Measurements from ENCODE around the gene DAND5. TPM values are rescaled to one million over a fixed set of nuclear protein-coding genes. Genes with fewer than 3 reads are reported as not detected.

Gene DAND5
- total RNA-seq (under 1 TPM; 0.20 to 0.25 TPM), polyA plus RNA-seq (under 1 TPM; 0.01 to 0.14 TPM)
- long read RNA-seq, donor 1: 0 reads
- long read RNA-seq, donor 2: 0 reads
- long read RNA-seq, donor 3: 0 reads
- long read RNA-seq, donor 4: 0 reads
- long read RNA-seq, donor 5: 0 reads

GRCh38 chr19:12969292-12969988 is at the start of gene DAND5:
Gene DAND5, plus strand, starts transcription at chr19:12969576. Its CDS starts 85 bp downstream, at chr19:12969661.
- no peak for TF ChIP-seq CTCF (IDR thresholded peaks at IDR 0.05; ENCODE audit: control extremely low read depth, extremely low read depth)
- no peaks in the 10 kb centered on the region for H3K9me3 ChIP-seq (ENCODE audit: control insufficient read depth in 4 of 4, insufficient read depth in 3 of 4, low read length in 3 of 4)
- H3K27me3 ChIP-seq (ENCODE audit: control insufficient read depth in 3 of 3, insufficient read depth in 3 of 3, low read length in 2 of 3): no peaks in the 10 kb centered on the region
- 62 to 68% methylated on average over 14 of the region's 14 CpGs for WGBS, 2 donors
- DNase-seq (no peak), ATAC-seq (ENCODE audit: insufficient read depth, low FRiP score) (no peak)
- H3K4me3 ChIP-seq: no peak within 1 kb of the TSS
- no peaks in the 10 kb centered on the region for H3K36me3 ChIP-seq (ENCODE audit: control insufficient read depth in 4 of 4, insufficient read depth in 4 of 4, low read length in 4 of 4)
- no peak within 1 kb of the TSS for H3K9ac ChIP-seq (ENCODE audit: insufficient read depth in 1 of 2, low read length in 2 of 2)
- H3K27ac ChIP-seq (ENCODE audit: low read depth in 1 of 2, low read length in 1 of 2): peak within 1 kb of the TSS in 1 of 2 donors; percentile 60
- H3K4me1 ChIP-seq (ENCODE audit: control insufficient read depth in 5 of 5, insufficient read depth in 5 of 5, low read length in 5 of 5): peaks cover 0 to 8% (median 2%) of the 10 kb centered on the region in 5 donors

GRCh38 chr19:12921047-12921446 is 48.3 kb upstream of the DAND5 start:
- no peak overlapping the region for H3K27ac ChIP-seq (ENCODE audit: low read depth in 1 of 2, low read length in 1 of 2)
- no peaks in the 10 kb centered on the region for H3K27me3 ChIP-seq (ENCODE audit: control insufficient read depth in 3 of 3, insufficient read depth in 3 of 3, low read length in 2 of 3)
- H3K36me3 ChIP-seq (ENCODE audit: control insufficient read depth in 4 of 4, insufficient read depth in 4 of 4, low read length in 4 of 4): peaks cover 13 to 29% (median 22%) of the 10 kb centered on the region in 4 donors
- no peaks in the 10 kb centered on the region for H3K9me3 ChIP-seq (ENCODE audit: control insufficient read depth in 4 of 4, insufficient read depth in 3 of 4, low read length in 3 of 4)
- 44 to 67% methylated on average over 3 of the region's 3 CpGs for WGBS, 2 donors
- peaks cover 0 to 1% (median 0%) of the 10 kb centered on the region in 5 donors for H3K4me1 ChIP-seq (ENCODE audit: control insufficient read depth in 5 of 5, insufficient read depth in 5 of 5, low read length in 5 of 5)
- ATAC-seq (ENCODE audit: insufficient read depth, low FRiP score) (no peak), DNase-seq (peak in 2 of 3 donors; percentile 53 to 55)
- H3K9ac ChIP-seq (ENCODE audit: insufficient read depth in 1 of 2, low read length in 2 of 2): no peak overlapping the region
- TF ChIP-seq CTCF (IDR thresholded peaks at IDR 0.05; ENCODE audit: control extremely low read depth, extremely low read depth): no peak
- no peak overlapping the region for H3K4me3 ChIP-seq

- 97% methylated on average over 4 of the region's 4 CpGs for WGBS, 2 donors
- ATAC-seq (ENCODE audit: insufficient read depth, low FRiP score): no peak
Observed at GRCh38 chr19:12922959-12923358, 46.4 kb upstream of the DAND5 start.

More at GRCh38 chr19:12922959-12923358, 46.4 kb upstream of the DAND5 start:
- Histone ChIP-seq H3K36me3 (ENCODE audit: control insufficient read depth in 4 of 4, insufficient read depth in 4 of 4, low read length in 4 of 4) (peaks cover 13 to 36% (median 31%) of the 10 kb centered on the region in 4 donors), H3K27me3 (ENCODE audit: control insufficient read depth in 3 of 3, insufficient read depth in 3 of 3, low read length in 2 of 3) (no peaks in the 10 kb centered on the region), H3K4me3 (no peak overlapping the region), H3K27ac (ENCODE audit: low read depth in 1 of 2, low read length in 1 of 2) (no peak overlapping the region), H3K9ac (ENCODE audit: insufficient read depth in 1 of 2, low read length in 2 of 2) (no peak overlapping the region), H3K9me3 (ENCODE audit: control insufficient read depth in 4 of 4, insufficient read depth in 3 of 4, low read length in 3 of 4) (no peaks in the 10 kb centered on the region), H3K4me1 (ENCODE audit: control insufficient read depth in 5 of 5, insufficient read depth in 5 of 5, low read length in 5 of 5) (peaks cover 0 to 1% (median 0%) of the 10 kb centered on the region in 5 donors)
- TF ChIP-seq CTCF (IDR thresholded peaks at IDR 0.05; ENCODE audit: control extremely low read depth, extremely low read depth): no peak
- no peak for DNase-seq
